HCEC 1CT (cell line): Measurements from ENCODE around the gene GLCCI1.

Experiments
- DNase-seq: peaks from one replicate; pipeline ENCODE4 v3.0.0-alpha.2; 2017

Gene GLCCI1

DNA sequence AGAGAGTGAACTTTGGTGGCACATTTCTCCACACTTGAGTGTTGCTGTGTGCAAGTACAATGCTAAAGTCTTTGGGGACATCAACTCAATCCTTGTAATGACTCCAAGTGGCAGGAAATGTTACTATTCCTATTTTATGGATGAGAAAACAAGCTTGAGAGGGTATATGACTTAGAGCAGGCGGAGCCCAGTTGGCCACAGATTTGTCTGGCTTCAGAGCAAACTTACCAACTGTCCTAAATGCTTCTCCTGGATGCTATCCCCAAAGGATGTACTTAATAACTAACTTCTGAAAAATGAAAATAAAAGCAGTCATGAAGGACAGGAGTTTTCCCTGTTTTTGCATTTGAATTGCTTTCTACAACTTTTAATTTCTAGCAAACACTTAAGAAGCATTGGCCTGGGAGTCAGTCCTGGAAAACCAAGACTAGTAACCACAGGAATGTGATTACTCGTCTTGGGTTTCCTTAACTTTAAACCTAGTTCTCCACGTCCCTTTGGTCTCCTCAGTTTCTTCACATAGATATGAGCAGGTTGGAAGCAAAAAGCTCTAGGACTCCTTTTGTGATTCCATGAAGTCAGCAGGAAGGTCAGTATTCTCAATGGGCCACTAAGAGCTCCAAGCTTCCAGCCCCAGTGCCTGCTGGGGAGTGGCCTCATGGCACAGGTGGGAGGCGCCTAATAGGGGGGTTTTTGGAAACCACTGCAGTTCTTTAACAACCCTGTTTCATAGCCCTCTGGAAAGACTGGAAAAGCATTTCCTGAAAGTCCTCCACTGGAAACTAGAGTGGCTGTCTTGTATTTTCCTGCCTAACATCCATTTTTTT, 140.8 kb downstream of the GLCCI1 start:
- DNase-seq, result peak; percentile 40

DNA sequence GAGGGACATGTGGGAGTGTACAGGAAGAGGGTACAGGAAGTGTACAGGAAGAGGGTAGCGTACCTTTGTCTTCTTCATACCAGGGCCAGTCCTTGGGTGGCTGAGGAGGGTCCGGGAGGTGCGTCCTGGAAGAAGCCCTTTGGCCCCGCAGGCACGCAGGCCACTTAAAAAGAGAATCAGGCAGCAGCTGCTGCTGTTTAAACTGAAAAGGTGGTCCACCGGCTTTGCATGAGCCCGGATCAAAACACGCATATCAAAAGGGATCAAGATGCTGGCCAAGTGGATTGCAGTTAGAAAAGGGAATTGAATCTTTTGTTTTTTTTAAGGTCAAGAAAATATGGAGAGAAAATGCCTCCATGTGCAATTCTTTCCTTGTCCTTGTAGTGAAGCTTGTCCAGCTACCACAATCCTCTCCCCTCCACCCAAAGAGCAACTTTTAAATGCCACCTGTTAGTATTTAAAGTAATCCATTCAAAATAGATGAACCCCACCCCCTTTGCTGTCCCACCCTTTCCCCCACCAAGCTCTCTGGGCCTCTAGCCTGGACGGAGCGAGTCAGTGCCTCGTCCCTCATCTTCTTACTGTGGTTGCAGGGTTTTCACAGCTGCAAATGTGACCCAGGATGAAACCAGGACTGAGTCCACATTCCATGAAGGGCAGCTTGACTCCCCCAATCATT, 142.8 kb downstream of the GLCCI1 start:
- DNase-seq, result no peak

DNA sequence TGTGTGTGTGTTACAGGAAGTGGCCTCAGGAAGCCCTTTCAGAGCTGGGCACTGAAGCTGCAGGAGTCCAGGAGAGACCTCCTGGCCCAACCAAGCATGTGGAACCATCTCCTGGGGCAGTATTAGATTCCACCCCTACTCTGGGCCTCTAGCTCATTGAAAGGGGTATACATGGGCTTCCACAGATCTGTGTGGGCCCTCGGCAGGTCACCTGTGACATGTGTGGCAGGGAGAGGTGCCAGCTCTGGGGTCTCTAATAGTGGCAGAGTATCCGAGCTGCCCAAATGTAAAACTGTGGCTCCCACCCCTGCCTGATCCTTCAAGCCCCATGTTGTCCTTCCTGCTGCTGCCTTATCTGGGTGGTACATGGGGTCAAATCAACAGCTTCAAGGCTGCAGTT, 144.1 kb downstream of the GLCCI1 start:
- no peak for DNase-seq

DNA sequence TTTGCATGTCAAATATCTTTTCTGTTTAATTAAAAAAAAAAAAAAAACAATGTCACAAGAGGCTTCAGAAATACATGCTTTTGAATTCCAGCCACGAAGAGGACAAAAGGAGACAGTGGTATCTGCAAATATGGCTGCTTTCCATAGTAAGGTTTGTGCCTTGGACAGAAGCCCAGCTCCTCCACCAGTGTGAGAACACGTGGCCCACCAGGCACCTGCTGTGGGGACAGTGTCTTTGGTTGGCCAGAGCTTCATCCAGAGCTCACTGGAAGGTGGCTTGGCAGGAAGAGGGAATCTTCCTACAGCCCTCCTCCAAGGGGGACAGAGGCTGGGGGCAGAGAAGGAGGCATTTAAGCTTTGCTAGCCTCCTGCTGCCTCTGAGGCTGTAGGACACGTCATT, 144.6 kb downstream of the GLCCI1 start:
- no peak for DNase-seq

DNA sequence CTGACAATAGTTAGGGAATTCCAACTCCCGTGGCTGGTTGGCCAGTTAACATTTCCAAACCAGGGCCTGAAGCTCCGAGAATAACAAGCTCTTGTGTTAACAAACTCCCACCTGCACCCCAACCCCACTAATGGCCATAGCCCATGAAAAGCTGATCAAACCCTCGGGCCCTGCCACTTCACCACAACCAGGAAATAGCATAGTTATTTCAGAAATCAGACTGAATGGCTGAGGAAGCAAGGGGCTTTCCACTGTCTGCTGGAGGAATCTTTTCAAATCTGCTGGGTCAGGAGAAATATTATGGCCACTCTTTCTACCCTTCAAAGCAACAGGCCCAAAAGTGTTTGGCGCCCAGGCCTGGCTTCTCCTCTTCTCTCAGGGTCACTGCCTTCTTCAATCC, 145.6 kb downstream of the GLCCI1 start:
- no peak for DNase-seq

DNA sequence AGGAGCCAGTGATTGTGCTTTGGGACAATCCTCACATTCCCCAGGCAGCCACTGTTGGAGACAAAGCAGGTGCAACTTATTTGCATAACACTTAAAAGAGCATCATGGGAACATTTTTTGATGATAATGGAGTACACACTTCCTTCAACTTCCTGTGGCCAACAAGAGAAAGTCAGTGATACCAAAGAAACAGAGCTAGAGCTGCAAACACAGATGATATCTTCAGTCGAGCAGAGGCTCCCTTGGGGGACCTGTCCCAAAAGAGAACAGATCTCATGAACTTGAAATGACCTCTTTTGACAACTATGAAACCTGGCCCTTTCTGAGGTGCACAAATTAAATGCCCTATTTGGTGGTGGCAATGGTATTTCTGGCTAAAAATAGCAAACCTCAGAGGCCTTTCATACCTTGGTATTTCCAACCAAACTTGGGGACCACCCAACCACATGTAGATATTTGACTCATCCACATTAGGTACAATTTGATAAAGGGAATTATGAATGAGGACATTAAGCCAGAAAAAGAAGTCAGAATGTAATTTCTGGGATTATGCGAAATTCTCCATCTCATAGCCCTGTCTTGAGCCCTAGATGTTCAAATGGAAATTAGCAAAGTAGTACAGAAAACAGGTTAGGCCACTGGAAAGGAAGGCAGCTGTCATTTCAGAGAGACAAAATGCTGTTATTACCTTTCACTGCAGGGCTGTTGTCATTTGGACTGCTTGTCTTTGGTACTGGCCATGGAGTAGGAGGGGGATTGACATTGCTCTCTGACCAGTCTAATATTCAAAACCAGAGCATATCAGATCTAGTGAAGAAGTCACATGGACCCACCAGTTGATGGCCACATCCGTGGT, 147.2 kb downstream of the GLCCI1 start:
- DNase-seq, result no peak

DNA sequence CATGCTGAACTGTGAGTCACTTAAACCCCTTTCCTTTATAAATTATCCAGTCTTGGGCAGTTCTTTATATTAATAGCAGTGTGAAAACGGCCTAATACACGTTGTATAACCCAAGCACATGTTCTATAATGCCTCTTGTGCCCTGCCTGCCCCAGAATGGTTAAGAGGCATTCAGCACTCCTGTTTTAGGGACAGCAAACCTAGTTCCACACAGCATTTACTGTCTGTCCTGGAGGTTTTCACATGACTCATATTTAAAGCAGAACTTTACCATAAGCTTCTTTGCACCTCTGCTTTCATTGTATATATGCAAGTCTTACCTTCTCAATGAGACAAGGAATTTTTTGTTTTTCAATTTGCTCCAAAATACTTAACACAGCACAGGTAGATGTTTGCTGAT, 148.6 kb downstream of the GLCCI1 start:
- no peak for DNase-seq

DNA sequence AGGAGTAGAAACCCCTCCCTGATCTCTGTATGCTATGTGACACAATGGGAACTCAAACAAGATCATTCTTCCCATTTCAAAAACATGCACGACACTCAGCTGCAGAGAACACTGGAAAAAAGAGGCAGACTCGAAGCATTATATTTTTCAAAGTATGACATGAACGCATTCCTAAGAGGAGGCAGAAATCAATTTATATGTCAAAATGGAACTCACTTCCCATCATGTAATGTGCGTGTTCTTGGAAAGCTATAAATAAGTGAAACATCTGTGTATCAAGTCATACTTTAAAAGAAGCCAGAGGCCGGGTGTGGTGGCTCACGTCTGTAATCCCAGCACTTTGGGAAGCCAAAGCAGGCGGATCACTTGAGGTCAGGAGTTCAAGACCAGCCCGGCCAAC, 150.7 kb downstream of the GLCCI1 start:
- DNase-seq, result no peak

DNA sequence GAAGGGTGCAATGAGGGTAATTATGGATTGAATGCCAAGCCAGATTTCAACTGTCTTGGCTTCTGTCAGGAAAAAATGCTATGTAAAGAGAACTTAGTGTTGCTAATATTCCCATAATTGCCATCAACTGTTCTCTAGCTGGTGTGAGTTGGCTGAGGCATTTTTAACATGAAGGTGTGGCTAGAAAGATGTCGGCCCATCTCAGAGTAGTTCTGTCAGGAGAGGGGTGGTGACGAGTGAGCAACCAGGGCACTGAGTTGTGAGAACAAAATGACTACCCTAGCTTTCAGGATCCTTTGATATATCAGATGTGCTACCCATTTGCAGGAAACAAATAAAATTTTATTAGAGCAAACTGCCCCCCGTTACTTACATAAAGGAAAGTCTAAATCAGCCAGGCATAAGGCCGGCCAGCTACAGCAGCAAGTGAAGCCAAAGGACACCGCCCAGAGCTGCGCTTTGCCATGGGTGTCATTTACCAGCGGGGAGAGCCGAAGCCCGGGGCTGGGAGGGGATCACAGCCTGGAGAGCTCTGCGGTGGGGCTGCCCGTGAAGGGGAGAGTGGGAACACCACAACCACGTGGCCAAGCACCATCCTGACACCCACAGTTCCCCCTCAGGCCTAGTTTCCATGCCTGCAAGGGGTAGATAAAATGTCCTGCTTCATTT, 151.9 kb downstream of the GLCCI1 start:
- no peak for DNase-seq

DNA sequence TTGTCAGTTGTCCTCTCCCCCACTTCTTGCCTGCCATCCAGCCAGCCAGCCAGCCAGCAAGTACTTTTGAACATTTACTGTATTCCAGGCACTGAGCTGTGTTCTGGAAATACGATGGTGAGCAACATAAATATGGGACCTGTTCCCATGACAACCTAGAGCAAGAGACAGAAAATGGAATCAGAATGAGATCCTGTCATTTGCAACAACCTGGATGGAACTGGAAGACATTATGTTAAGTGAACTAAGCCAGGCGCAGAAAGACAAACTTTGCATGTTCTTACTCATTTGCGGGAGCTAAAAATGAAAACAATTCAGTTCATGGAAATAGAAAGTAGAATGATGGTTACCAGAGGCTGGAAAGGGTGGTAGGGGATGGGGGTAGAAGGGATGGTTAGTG, 152.6 kb downstream of the GLCCI1 start:
- no peak for DNase-seq

DNA sequence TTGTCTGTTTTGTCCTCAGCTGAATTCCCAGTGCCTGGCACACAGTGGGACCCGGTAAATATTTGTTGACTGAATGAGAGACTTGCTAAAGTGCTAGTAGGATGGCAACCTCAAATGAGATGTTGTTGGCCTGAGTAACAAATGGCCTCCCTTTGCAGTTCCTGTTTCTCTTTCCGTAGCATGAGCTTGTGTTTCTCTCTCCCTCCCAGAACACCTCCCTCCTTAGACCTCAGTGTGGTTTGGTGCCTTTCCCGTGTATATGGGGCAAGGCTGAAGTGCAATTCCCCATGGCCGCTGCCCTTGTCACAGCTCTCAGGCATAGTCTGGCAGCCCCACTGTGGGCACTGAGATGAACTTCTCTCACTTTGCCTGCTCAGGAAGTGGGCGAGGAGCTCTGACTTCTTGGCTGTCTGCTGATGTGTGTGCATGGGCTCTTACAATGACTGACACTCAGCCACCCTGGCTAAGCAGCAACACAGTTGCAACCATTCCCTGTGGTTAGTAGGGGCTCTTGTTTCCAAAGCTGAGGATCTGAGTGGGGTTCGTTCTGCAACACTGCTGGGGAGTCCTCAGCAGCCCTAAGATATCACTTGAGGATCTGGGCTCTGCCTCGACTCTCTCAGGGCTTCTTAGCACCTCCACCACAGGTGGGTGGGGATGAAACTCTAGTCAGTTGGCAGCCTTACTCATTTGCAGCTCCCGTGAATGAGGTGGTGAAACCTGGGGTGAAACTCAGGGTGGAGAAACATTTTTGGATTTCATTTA, 157.3 kb downstream of the GLCCI1 start:
- no peak for DNase-seq

DNA sequence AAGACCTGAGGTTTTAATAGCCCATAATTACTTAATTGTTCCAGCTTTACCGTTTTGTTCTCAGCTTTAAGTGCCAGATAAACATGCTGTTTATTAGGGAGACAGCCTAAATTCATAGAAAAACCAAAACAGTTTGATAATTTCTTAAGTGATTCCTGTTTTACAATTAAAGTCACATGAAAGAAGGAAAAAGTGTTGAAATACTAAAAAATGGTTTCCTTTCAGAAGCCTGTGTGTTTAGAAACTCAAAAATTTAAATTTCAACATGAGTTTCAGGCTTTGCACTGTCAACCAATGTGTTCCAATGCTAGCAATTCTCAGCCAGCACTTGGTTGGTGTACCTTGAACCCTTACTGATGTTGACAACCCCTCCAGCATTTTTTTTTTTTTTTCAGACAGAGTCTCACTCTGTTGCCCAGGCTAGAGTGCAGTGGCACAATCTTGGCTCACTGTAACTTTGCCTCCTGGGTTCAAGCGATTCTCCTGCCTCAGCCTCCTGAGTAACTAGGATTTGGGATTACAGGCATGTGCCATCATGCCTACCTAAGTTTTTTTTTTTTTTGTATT, 158.1 kb downstream of the GLCCI1 start:
- no peak for DNase-seq

DNA sequence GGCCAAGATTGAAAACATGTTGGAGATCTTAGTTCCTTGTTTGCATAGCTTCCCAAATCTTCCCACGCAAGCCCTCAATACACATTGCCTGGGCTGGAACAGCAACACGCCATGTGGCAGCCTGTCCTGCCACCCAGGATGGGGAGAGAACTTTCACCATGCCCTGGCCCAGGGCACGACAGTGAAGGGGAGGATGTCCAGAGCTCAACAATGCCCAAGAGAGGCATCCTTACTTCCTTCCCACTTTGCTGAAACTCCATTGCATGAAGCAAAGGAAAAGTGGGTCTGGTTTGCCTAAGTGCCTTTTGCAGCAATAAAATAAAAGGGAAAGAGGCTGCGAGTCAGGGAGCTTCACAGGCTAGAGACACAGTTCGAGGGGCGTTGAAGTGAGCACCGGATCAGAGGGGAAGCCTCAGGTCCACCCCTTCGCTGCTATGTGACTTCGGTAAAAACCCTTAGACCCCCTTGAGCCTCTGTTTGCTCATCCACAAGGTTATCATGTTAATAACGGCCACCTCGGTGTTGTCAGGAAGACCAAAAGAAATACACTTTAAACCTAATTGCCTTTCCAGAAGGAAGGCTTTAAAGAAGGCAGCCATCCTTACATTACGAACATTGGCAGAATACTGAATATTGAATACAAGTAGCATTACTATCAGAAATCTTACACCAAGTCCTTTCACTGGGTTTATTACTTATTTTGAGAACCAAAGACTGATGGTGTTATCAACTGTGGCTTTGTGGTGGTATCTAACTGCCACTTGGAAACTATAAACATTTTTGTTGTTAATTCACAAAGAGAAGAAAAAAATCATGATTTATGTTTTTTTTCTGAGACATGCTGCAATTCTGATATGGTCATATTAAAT, 160.1 kb downstream of the GLCCI1 start:
- DNase-seq, result no peak

DNA sequence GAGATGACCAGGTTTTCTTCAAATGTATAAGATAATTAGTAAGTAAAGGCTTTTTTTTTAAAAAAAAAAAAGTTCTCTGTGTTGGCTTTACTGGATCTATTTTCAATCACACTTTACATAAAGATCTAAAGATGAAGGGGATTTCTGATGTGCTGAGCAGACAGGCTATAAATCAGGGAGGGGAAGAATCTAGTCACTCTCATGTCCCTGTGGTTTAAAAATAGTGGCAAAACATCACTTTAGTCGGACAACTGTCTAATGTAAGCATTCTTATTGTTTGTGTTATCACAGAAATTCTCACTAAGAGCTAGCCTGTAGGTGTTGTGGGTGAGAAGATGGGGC, 160.7 kb downstream of the GLCCI1 start:
- no peak for DNase-seq

DNA sequence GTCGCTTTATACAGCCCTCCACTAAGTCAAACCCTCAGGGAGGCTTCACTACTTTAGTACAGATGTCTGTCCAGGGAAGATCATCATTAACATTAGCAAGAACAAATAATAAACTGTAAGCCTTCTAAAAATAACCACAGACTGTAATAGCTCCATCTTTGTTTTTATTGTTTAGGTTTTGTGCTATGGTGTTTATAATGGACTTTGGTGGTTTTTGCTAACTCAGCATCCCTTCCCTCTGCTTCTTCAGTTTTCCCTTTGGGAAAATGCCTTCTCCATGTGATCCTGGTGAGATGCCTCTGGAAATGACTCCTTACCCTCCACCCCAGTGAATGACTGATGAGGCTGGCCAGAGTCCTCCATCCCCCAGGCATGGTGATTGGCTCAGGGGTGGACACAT, 162.1 kb downstream of the GLCCI1 start:
- DNase-seq, result no peak

DNA sequence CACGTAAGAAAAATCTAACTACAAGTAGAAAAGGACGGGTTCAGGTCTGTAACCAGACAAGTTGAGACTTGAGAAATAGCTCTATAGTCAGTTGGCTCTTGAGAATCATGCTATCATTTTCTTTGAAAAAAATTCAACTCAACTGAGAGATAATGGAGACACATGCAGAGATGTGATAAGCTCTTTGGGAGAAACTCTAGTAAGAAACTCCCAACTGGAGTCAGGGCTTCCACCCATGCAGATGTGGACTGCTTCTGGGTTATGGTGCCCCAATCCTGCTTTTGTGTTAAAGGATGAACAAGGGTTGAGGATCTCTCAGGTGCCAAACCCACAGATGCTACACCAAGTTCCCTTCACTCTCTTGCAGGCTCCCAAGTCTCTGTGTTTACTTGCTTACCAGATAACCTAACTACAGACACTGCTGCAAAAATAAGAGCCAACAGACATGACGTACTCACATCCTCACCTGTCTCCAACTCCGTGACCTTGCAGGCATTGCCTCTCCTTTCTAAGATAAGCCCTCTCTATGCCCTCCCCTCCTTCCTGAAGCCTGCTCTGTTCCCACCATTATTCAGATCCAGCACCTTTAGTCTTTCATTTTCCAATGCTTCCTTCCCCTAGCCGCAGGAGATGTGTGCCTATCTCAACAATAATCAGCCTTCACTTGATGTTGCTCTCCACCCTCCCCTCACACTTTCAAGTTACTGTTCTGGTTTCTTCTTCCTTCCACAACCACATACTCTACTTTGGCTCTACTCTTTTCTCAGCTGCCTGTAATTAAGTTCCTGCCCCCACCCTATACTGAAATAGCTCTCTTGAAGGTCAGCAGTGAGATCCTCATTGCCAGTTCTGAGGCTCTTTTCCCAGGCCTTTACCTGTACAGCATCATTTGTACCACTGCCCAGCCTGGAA, 163.4 kb downstream of the GLCCI1 start:
- DNase-seq, result no peak

DNA sequence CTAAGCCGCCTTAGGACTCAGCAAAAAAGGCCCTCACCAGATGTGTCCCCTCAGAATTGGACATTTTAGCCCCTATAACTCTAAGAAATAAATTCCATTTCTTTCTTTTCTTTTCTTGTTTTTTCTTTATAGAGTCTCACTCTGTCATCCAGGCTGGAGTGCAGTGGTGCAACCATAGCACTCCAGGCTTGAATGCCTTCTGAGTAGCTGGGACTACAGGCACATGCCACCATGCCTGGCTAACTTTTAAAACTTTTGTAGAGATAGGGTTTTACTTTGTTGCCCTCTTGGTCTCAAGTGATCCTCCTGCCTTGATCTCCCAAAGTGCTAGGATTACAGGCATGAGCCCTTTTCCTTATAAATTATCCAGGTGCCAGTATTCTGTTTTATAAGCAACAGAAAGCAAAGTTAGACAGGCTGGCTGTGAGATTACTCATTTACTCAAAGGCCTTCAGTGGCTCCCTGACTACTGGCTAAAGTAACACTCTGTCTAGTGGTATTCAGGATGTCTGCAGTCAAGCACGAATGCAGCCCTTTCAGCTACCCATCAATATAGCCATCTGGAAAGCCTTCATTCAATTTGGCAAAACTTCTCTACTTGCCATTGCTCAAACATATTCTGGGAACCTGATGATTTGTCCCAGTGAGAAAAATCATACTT, 164.7 kb downstream of the GLCCI1 start:
- DNase-seq, result no peak

DNA sequence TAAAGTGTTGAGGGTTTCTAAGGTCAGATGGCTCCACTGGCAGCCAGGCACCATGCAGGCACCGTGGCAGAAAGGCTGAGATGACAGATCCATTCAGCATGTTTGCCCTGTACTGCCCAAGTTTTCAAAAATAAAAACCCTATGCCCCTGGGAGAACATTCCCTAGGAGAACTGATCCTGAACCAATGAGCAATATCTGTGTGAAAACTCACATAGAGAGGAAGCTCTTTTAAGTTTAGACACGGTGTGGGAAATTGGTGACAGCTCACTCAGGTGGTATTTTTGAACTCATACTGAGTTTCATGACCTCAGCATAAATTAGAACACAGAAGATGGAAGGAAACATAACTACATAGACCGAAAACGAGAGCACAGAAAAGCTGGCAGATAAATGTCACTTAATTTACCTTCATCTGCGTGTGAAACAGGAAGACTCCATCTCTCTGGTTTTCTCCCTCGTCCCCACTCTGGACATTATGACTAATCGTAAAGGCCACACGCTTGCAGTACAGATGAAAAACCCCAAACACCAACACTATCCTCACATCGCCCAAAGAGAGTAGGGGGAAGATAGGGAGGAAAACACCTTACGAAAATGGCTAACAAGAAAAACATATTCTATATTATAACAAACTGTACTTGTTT, 165.6 kb downstream of the GLCCI1 start:
- DNase-seq, result no peak

DNA sequence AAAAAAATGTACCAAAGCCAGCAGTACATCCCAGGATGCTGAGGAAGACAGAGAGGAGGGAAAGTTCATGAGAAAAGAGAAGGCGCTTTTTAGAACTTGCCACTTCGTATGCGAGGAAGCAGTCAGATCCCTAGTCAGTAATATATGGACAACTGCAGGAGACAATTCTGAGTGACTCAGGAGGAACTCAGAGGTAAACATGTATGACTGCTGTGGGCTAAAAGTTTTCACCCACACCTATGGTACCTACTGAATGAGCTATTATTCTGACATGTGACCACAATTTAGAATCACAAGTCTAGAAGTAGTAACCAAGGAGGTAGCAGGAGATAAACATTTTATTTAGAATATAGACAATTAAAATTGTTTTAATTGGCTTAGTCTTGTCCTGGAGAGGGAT, 166.8 kb downstream of the GLCCI1 start:
- DNase-seq, result no peak
